ENCODE data around the gene COMMD1.

DNA sequence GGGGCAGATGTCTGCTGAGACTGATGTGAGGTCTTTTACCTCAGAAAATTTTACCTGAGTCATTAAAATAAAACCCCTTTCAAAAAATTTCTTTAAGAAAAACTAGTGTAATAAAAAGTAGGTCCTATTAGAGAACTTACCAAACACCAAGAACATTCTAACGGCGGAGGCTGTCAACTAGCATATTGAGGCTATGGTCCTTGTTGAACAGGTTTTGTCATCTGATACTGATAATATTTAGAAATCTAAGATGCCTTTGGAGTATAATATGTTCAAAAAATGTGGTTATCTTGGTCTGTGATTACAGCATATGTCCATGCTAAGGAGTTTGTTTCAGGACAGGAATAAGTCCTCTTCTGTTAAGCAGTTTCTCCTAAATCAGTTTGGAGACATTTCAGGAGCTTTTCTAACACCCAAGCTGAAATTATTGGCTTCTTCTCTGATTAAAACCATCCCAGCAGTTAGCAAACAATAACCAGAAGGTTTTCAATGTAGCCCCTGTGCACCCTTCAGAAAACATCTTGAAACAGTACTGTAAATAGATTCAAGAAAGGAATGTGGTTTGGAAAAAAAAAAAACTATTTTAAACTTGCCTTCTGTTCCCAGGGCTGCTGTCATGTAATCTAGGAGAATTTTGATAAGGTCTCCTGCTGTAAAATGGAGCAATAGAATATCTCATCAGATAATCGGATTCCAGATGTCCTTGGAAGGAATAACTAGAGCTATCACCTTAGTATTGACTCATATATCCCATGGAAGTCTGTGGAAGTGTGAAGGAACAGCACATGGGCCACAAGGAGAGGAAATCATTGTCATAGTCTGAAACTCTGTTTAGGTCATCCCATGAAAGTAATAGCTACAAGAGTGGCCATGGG is 231.7 kb downstream of the COMMD1 start:
- TF ChIP-seq, protein P1, sequence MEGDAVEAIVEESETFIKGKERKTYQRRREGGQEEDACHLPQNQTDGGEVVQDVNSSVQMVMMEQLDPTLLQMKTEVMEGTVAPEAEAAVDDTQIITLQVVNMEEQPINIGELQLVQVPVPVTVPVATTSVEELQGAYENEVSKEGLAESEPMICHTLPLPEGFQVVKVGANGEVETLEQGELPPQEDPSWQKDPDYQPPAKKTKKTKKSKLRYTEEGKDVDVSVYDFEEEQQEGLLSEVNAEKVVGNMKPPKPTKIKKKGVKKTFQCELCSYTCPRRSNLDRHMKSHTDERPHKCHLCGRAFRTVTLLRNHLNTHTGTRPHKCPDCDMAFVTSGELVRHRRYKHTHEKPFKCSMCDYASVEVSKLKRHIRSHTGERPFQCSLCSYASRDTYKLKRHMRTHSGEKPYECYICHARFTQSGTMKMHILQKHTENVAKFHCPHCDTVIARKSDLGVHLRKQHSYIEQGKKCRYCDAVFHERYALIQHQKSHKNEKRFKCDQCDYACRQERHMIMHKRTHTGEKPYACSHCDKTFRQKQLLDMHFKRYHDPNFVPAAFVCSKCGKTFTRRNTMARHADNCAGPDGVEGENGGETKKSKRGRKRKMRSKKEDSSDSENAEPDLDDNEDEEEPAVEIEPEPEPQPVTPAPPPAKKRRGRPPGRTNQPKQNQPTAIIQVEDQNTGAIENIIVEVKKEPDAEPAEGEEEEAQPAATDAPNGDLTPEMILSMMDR (conservative IDR thresholded peaks at IDR 0.05; ENCODE audit: low read depth, low read length) = no peak
- no peak for TF ChIP-seq EZH2 (IDR thresholded peaks at IDR 0.05; ENCODE audit: borderline replicate concordance, low read depth, low read length, poor library complexity, severe bottlenecking)

Data from A673 (cell line).